Erythroblast (primary cell): ENCODE measurements around the gene STRBP.

Source experiments
- GATA1 ChIP-seq: IDR thresholded peaks from 2 replicates; pipeline ENCODE4 v1.6.1; 2011; ENCODE audit warnings: low read depth, mild to moderate bottlenecking, control low read depth, low read length, moderate library complexity
- POLR2A ChIP-seq: IDR thresholded peaks from 2 replicates; pipeline ENCODE4 v1.6.1; 2011; ENCODE audit warnings: mild to moderate bottlenecking, low read length

GRCh38 chr9:123283048-123283408 is 14.6 kb upstream of the STRBP start:
- TF ChIP-seq POLR2A = no peak
- no peak for TF ChIP-seq GATA1
